T follicular helper cell (primary cell): Measurements from ENCODE around the gene NINJ2.

Source experiments
- DNase-seq: peaks from one replicate; pipeline ENCODE4 v3.0.0-alpha.2; 2020; ENCODE audit warnings: low read depth

NINJ2 gene

DNA sequence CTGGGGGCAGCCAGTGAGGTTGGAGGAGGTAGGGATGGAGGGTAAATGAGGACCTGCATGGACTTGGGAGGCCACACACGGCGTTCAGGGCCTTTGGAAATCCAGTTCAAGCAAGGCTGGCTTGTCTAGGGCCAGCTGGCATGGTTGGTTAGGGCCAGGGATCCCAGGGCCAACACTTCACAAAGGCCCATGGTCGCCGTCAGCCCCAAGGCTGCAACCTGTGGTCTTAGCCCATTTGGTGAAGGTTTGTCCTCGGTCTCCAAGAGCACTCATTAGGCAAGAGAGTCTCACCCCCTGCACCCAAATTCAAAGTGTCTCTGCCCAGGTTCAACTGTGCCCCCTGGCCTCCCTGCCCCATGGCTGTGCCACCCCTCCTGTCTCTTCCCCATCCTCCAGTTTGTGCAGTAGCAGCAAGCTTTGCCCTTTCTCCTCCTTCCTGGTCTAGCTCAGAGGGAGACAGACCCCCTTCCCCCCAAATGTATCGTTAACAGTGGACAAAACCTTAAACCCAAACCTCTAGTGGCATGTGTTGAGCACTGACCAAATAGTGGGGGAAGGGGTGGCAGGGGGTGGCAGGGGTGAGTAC is 94.1 kb downstream of the NINJ2 start:
- DNase-seq, result no peak

DNA sequence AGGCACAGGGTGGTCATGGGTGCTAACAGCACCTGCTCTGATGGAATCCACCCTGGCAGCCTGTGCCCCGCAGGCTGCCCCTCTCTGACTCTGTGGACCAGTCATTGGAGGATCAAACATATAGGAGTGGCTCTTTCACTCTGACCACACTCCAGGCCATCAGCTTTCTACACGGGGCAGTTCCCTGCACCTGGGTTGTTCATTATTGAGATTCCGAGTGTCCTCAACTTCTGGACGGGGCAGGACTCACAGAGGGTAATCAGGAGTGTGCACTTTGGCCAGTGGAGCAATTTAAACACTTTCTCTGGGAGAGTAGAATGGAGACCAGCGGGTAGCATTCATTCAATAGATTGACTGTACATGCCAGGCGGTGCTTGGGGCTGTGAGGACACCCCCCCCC is 94.8 kb downstream of the NINJ2 start:
- no peak for DNase-seq

DNA sequence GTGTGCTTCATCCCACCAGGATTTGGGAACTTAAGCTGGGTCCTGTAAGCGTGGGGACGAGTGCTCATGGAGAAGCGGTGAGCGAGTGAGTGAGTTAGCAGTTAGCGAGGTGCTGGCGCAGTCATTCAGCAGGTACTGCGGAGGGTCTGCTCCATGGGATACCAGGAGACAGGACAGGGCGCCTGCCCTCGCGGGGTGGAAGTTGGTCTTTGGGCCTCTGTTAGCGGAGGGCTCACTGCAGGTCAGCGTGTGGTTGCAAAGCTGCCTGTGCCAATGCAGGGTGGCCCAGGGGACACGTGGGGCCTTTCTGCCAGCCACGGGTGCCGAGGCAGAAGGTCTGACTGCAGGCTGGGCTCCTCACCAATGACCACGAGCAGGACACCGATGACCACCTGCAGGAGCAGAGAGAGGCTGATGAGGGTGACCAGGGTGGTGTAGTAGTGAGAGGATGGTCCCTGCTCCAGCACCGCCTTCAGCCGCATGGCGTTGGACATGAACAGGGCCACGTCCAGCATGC is 97.6 kb downstream of the NINJ2 start:
- no peak for DNase-seq

DNA sequence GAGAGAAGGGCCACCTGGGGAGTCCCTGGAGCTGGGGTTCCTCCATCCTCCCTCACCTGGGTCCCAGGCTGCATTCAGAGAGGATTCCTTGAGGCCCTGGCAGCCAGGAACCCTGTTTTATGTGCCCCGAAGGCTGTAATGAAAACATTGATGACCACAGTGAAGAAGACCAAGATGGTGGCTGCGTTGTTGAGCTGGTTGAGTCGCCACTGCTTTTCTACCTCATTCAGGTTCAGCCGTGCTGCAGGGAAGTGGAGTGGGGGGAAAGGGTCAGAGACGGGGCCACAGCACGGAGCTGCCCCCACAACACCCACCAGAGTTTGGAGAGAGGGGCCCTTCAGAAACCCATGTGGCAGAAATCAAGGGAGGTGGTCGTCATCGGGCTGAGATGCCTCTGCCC is 98.1 kb downstream of the NINJ2 start:
- DNase-seq, result no peak

DNA sequence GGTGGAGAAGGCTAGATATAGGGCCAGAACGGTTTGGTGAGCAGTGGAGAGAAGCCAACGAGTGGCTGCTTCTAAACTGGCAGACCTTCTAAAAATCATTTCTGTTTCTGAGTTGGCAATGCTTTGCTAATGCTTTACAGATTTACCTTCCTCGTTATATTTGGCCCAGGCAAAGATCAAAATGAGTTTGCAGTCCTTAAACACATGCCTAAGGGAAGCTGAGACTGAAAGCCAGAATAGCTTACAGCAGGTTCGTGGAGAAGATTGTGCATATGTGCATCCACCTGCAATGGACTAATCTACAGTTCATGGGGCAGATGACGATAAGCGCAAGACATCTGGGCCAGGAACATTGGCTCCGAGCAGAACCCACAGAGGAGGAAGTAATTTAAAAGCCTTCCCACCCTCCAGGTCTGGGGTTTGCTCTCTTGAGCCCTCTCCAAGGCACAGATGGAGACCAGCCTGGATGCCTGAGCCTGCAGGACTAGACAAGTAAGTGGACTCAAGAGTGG is 99.4 kb downstream of the NINJ2 start:
- DNase-seq, result no peak

DNA sequence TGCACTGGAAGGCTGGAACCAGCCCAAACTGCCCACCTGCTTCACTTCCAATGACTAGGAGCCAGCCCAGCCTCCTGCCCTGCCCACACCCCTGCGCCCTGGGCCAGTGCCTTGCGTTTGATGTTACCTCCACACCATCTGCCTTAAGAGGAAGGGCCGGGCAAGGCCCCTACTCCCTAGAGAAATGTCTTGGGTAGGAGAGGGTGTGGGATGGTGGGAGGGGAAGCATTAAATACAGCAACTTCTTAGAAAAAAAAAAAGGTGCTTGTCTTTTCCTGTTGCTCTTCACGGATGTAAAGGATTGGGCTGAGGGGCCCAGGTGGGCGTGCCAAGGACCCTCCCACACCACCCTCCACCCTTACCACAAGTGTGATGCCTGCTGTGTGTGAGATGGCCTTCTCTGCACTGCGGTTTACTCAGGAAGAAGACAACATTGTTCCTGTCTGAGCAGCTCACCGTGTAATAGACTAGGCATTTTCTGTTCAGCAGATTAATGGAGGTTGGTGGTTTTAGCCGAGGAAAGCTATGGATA is 99.9 kb downstream of the NINJ2 start:
- DNase-seq, result peak; percentile 46

DNA sequence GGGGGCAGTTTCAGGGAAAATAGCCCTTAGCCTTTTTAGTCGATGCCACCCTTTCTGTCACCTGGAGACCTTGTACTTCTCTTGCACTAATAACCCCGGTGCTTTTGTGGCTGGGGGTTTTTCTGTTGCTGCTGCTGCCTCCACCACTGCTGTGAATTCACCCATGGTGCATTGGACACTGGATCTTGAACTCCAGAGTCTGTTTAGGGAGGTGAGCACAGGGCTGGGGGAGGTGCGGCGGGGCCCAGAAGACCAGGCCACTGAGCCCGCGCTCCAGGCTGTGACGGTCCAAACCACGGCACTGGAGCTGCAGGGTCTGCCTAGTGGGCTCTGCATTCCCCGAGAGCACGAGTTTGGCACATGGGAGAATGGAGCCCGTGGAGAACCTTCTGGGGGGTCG is 100.6 kb downstream of the NINJ2 start:
- no peak for DNase-seq

DNA sequence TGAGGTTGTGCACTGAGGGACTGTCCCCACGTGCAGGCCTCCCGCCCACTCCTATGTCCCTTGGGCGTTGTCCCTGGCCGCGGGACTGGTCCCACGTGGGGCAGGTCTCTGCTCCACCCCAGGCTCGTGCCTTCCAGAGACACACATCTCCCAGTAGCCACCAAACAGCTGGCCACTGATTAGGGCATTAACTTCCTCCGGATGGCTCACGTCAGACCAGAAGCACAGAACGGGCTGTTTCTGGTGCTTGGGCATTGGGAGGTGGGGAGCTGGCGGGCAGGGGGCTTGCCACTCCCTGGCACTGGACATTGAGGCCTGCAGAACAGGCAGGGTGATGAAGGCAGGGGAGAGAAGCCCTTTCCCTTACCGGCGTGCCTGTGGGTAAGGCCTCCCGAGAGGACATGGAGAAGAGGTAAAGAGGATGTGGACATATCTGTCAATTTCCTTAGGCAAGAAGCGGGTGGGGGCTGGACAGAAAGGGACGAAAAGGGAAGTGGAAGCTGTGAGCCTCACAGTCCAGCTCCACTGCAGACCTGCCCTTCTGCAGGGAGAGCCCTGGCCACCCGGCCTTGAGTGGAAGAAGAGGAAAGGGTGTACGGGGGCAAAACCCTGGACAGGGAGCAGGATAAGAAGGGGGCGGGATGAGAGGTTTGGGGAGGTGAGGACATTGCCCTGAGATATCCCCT is 101.2 kb downstream of the NINJ2 start:
- no peak for DNase-seq

DNA sequence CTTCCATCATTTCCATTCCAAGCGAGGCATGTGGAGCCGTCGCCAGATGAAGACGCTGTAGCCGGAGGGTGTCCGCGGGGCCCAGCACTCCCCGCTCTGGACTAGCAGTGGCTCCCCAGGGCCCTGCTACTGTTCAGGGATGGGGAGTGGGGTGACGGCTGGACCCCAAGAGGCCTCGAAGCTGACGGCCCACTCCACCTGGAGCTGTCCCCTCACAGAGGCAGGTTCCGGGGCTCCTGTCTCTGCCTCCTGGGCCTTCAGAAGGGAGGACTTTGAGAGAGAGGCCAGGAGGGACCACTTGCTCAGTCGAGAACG is 101.9 kb downstream of the NINJ2 start:
- no peak for DNase-seq

DNA sequence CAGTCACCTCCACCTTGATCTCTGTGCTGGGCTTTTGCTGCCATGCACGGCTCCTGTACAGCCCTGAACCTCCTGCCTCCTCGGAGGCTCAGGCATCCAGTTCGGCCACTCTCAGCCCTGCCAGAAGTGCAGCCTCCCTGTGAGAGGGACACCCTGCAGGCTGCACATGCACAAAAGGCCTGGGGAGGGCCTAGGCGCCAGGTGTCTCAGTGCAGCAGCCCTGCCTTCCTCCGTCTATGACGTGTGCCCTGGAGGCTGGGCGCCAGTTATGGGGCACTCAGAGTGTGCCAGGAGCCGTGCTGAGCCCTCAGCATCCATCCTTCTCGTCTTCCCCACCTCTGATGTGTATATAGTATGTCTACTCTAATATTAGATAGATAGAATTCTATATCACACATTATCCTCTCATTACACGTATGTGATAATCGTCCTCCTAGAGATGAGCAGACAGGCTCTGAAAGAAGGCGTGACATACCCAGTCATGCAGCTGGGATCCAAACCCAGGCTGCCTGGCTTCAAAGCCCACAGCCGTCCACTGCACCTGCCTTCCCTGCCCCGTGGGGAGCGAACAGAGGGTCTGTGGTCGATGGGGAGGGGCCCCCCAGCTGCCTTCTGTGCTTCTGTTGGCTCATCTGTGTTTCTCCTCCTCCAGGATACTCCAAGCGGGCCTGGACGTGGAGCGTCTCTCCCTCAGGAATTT is 102.4 kb downstream of the NINJ2 start:
- DNase-seq, result no peak

DNA sequence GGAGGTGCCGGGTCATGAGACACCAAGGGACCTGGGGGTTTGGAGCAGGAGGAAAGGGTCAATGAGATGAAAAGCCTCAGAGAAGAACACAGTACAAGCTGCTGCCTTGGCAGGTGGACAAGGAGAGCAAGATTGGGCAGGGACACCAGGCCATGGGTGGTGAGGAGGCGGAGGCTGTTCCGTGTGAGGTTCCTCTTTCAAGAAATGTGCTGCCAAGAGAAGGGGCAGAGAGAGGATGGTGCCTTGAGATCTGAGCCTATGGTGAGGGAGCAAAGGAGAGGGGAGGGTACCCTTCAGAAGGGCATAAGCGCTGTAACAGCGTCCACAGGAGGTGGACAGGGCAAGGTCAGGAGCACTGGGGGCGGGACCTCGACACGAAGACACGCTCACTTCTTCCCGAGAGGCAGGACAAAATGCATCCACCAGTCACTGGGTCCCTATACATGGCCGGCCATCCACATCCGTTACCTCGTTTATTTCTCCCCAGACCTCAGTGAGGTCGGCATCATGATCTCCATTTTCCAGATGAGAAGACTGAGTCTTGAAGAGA is 103.3 kb downstream of the NINJ2 start:
- no peak for DNase-seq

DNA sequence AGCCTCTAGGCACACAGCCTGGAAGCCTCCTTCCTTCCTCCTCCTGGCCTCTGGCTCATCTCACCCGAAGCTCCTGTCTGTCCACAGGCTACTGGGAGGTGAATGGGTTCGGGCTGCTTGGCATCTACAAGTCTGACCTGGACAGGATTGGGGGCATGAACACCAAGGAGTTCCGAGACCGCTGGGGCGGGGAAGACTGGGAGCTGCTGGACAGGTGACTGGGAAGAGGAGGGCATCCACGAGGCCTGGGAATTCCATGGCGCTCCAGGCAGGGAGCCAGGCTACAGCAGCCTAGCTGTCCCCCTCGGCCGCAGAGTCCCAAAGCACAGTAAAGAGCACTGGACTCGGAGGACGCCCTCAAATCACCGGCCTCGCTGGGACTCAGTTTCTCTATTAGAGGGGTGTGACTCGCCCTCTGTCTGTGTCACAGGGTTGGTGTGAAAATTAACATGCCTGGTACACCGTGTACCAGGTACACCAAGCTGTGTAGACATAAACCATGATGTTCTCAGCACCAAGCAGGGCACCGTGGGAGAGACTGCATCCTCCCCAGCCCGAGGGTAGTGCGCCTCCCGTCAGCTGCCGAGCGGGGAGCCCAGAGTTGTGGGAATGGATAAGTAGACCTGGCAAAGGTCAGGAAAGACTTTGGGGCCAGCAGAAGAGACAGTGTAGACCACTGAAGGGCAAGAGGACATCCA is 103.9 kb downstream of the NINJ2 start:
- no peak for DNase-seq

DNA sequence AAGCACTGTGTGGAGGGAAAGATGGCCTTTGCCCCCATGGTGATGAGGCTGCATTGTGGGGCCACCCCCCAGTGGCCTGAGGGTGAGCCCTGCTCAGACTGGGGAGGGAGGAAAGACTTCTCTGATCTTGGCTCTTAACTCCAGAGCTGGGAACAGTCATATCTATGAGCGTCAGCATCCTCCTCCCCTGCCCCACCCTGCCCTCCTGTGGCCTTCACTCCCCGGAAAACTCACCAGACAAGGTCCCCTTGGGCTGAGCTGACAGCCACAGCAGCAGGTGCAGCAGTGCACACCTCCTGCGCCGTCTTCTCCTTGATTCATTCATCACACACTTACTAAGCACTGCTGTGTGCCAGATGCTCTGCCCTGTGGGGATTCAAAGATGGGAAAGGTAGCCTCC is 104.7 kb downstream of the NINJ2 start:
- no peak for DNase-seq

DNA sequence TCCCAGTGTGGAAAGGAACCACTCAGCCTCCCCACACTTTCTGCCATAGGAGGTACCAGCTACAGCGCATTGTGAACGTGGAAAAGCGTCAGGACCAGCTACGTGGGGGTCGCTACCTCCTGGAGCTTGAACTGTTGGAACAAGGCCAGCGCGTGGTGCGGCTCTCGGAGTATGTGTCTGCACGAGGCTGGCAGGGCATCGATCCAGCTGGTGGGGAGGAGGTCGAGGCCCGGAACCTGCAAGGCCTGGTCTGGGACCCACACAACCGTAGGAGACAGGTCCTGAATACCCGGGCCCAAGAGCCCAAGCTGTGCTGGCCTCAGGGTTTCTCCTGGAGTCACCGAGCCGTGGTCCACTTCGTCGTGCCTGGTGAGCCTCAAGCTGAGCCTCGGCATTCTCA is 106.7 kb downstream of the NINJ2 start:
- no peak for DNase-seq

DNA sequence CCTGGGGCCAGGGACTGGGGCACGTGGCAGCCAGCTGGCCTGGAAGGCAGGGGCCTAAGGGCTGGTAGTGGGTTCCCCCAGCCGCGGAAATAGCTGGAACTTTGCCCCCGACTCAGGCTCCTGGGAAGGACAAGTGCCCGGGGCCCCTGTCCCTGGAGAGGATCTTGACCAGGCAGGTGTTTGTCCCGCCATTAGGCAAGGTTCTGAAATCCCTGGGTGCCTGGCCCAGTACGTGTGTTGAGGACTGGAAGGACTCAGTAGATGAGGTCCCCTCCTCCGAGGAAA is 109.3 kb downstream of the NINJ2 start:
- no peak for DNase-seq

DNA sequence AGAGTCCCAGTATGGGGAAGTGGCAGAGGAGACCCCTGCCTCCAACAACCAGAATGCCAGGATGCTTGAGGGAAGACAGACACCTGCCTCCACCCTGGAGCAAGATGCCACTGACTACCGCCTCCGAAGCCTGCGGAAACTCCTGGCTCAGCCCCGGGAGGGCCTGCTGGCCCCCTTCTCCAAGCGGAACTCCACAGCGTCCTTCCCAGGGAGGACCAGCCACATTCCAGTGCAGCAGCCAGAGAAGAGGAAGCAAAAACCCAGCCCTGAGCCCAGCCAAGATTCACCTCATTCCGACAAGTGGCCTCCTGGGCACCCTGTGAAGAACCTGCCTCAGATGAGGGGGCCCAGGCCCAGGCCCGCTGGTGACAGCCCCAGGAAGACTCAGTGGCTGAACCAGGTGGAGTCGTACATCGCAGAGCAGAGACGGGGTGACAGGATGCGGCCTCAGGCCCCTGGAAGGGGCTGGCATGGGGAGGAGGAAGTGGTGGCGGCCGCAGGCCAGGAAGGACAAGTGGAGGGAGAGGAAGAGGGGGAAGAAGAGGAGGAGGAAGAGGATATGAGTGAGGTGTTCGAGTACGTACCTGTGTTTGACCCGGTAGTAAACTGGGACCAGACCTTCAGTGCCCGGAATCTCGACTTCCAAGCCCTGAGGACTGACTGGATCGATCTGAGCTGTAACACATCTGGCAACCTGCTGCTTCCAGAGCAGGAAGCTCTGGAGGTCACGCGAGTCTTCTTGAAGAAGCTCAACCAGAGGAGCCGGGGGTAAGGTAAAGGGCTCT is 109.8 kb downstream of the NINJ2 start:
- DNase-seq, result no peak

DNA sequence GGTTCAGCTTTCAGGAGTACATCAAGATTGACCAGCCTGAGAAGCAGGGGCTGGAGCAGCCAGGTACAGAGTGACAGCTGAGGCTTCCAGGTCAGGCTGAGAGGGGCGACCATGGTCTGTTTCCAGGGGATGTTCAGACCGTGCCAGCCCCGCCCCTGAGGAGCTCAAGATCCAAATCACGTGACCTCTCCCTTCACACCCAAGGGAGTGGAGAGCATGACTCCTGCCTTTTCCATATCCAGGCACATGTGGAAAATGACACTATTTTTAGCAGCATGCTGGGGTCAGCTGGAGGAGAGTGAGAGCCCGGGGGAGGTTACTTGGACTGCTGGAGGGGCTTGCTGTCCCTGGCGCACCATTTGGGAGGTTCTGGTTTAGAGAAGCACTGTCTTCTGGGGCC is 110.8 kb downstream of the NINJ2 start:
- no peak for DNase-seq

DNA sequence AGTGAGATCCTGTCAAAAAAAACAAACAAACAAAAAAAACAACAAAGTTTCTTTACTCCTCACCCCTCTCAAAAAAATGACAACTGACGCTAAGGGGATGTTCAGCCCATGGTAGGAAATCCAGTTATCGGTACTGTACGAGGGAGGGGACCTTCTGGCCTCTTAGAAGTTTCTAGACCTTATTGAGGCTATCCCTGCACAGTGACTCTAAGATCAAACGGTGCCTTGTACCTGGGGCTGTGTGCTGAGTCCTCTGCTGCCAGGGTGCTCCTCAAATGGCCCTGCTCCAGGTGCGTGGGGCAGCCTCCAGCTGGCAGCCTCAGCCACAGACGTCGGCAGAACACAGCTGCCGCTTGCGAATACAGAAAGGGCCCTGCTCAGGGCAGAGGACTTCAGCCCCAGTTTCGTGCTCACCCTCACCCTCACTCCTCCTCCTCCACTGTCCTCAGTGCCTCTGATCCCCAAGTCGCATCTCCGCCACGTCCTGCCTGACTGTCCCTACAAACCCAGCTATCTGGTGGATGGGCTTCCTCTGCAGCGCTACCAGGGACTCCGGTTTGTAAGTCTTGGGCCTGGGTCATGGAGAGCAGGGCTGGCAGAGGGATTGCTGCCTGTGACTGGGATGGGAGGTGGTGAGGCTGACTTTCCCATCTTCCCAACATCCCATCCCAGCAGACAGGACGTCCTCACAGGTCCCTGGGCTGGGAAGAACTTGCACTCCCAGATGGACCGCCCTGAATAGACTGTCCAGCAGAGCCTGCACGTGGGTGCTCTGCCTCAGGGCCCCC is 112.6 kb downstream of the NINJ2 start:
- DNase-seq, result no peak

DNA sequence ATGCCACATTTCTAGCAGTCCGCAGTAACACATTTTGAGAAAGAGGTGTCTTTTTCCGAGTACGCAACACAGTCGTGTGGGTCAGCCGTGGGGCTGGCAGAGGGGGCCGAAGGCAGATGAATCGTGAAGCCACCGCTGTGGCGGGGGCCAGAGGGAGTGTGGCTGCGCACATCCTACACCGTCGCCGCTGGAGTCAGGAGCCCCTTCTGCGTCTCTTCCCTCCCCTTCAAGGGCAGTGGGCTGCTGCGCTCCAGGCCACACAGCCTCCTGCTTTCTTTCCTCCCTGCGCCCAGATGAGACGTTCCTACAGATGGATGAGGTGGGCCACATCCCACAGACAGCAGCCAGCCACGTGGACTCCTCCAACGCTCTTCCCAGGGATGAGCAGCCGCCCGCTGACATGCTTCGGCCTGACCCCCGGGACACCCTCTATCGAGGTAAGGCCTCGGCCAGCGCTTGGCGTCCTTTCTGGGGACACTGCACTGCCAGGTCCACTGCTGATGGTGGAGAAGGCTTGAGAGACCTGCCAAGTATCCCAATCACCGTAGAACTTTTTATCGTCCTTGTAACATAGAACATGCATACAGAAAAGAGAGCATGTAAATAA is 113.7 kb downstream of the NINJ2 start:
- no peak for DNase-seq

DNA sequence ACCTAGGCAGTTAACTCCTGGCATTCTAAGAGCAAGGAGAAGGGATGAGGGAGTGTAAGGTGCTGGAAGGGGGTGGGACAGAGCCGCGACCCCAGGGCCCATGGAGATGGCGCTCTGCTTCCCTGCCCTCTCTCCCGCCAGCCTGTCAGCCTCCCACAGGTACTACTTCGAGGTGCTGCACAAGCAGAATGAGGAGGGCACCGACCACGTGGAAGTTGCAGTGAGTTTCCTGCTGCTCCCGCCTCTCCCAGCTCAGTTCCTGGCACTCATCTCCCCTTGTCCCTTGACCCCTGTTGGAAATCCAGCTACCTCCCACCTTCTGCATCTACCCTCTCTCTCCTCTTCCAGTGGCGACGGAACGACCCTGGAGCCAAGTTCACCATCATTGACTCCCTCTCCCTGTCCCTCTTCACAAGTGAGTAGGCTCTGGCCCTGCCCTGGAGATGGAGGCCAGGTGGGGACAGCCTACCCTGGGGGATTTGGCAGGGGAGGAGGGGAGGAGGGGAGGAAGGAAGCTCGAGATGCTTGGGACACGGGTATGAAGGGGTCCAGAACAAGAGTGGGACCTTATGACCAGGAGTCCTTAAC is 115.3 kb downstream of the NINJ2 start:
- DNase-seq, result no peak
